Measurements from ENCODE around the gene SCNN1A. TPM values are rescaled to one million over a fixed set of nuclear protein-coding genes. Genes with fewer than 3 reads are reported as not detected.
A peak's percentile ranks its signal among the peaks of the same experiment; 100 is the strongest.

SCNN1A gene
- total and polyA plus RNA-seq, 11 donors, result 0.11 to 3.9 (median 0.43) TPM; not detected in 4

- 10 to 12% (median 11%) methylated on average over 32 to 59 of the region's 59 CpGs for WGBS, 4 donors
- ATAC-seq, result peak; percentile 52 to 94 (median 90)
- peak overlapping the region; percentile 74 to 93 (median 87) for H3K27ac ChIP-seq
Observed at GRCh38 chr12:6363330-6364043, 11.9 kb downstream of the SCNN1A start.

GRCh38 chr12:6363010-6363329, 12.4 kb downstream of the SCNN1A start:
- intact Hi-C loops (cut with DNase I), result loop anchor here in 1 of 10 donors (2.0 kb wide), 1 partner anchor 20 kb away; the partner anchor contains the start of gene TNFRSF1A
- Histone ChIP-seq H3K4me1 (peaks cover 0 to 60% (median 6%) of the 10 kb centered on the region in 12 donors), H3K36me3 (no peaks in the 10 kb centered on the region), H3K27me3 (no peaks in the 10 kb centered on the region), H3K27ac (peak overlapping the region in 11 of 12 donors; percentile 74 to 93 (median 88)), H3K4me3 (peak overlapping the region; percentile 9 to 76 (median 60)), H3K9me3 (no peaks in the 10 kb centered on the region)
- ATAC-seq, result no peak
- DNase-seq, result peak in 1 of 5 donors; percentile 10
- WGBS, 4 donors, result 15 to 21% (median 18%) methylated on average over 4 of the region's 4 CpGs
- TF ChIP-seq CTCF (IDR thresholded peaks at IDR 0.05) (peak in 1 of 12 donors; percentile 15), POLR2A (IDR thresholded peaks at IDR 0.05) (no peak)

More at GRCh38 chr12:6363330-6364043, 11.9 kb downstream of the SCNN1A start:
- no peaks in the 10 kb centered on the region for H3K27me3 ChIP-seq
- H3K36me3 ChIP-seq, result no peaks in the 10 kb centered on the region
- H3K4me1 ChIP-seq, result peaks cover 0 to 60% (median 8%) of the 10 kb centered on the region in 12 donors
- DNase-seq, result peak; percentile 70 to 87 (median 79)
- peak overlapping the region; percentile 9 to 76 (median 60) for H3K4me3 ChIP-seq
- no peaks in the 10 kb centered on the region for H3K9me3 ChIP-seq
- TF ChIP-seq CTCF (IDR thresholded peaks at IDR 0.05) (peak in 2 of 12 donors; percentile 6 to 9), POLR2A (IDR thresholded peaks at IDR 0.05) (peak in 1 of 2 donors; percentile 62)
- intact Hi-C loops (cut with DNase I), result loop anchor here in 2 of 10 donors (2.0 kb wide), 2 partner anchors 21 to 29 kb away; partner anchors contain the start of gene TNFRSF1A (in 1 of the 2)

GRCh38 chr12:6362403-6362802, 13.0 kb downstream of the SCNN1A start:
- 75 to 83% (median 75%) methylated on average over 3 of the region's 3 CpGs for WGBS, 4 donors
- H3K4me1 ChIP-seq, result peaks cover 0 to 60% (median 6%) of the 10 kb centered on the region in 12 donors
- no peak for DNase-seq

More at GRCh38 chr12:6362403-6362802, 13.0 kb downstream of the SCNN1A start:
- no peaks in the 10 kb centered on the region for H3K27me3 ChIP-seq
- H3K9me3 ChIP-seq, result no peaks in the 10 kb centered on the region
- H3K4me3 ChIP-seq, result no peak overlapping the region
- TF ChIP-seq POLR2A (IDR thresholded peaks at IDR 0.05) (no peak), CTCF (IDR thresholded peaks at IDR 0.05) (no peak)
- ATAC-seq, result no peak
- peak overlapping the region in 4 of 12 donors; percentile 13 to 88 (median 37) for H3K27ac ChIP-seq
- intact Hi-C loops (cut with DNase I), result loop anchor here in 1 of 10 donors (2.0 kb wide), 1 partner anchor 20 kb away; the partner anchor contains the start of gene TNFRSF1A
- no peaks in the 10 kb centered on the region for H3K36me3 ChIP-seq

All from heart left ventricle (tissue), 16 donors.